CD4-positive, alpha-beta T cell treated with Interleukin-10 for 1 hour (primary cell): ENCODE measurements around the gene DENND1C.

ENCODE experiments used
- DNase-seq: peaks from one replicate; pipeline ENCODE4 v3.0.0-alpha.2; 2020

DENND1C gene

DNA sequence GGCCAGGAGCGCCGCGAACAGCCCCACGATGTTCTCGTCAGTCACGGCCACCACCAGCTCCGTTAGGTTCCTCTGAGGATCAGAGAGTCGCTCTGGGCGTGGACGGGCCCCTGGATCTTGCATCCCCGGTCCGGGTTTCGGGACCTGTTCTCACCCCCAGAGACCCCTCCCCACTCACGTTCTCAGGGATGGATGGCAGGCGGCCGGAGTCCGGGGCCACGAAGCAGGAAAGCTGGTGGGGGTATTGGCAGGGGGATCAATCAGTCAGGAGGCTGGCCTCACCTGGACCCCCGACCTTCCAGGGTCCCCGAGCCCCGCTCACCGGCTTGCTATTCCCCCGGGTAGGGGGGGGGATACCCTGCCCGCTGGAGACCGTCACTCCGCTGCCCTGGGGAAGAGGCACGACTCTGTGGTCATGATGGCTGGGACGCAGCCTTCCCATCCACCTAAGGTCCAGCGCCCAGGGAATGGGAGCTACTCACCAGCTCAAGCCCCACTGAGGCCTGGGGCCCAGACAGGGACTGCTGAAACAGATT lies 4.6 kb downstream of the DENND1C start:
- DNase-seq: no peak

DNA sequence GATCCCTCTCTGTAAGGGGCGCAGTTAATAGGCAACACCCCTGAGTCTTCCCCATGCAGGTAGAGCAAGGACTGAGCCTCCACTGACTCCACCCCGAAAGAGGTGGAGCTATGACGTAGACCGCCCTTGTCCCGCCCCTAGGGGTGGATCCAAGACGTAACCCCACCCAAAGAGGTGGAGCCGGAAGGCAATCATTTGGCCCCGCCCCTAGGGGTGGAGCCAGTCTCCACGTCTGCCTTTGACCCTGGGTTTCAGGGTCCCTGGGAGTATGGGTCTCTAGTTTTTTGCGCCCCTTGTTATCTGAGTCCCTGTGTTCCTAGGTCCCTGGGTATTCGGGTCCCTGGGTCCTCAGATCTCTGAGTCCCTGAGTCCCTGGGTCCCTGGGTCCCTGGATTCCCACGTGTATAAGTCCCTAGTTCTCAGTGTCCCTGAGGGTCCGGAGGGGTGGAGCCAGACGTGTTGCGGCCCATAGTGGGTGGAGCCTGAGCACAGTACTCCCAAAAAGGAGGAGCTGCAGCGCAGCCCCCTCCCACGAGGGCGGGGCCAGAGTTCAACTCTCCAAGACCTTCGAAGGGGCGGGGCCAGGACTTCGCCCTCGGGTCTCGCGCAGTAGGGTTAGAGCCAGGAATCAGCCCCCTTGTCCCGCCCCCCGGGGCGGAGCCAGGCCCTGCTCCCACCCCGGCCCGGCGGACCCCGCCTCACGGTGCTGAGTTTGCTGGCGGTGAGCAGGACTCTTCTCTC lies 5.3 kb downstream of the DENND1C start:
- peak; percentile 73 for DNase-seq

DNA sequence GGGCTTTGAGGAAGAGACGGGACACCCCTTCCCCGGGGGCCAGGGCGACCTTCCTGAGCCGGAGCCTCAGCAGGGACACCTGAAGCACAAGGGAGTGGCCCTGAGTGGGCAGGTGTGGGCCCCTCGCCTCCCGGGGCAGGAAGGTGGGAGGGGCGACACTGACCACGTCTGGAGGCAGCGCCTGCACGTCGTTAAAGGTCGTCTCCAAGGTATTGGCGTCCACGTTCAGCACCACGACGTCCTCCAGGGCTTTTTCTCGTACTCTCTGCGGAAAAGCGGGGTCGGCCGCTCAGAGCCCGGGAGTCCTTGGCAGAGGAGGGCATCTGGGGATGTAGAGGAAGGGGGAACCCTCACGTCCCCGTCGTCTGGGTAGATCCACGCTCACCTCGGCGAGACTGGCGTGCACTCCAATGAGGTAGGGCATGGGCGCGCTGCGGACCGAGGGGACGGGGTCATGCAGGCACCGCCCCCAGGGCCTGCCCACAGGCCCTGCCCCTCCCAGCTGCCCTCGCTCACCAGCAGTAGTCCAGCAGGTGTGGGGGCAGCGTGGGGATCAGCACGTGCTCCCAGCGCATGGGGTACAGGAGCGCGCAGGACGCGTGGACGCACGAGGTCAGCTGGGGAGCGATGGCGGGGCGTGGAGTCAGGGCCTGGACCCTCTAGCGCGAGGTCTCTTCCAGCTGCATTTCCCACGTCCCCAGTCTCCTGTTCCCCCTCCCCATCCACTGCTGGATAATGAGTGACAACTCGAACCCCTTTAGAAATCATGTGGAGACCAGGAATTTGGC lies 6.1 kb downstream of the DENND1C start:
- no peak for DNase-seq

DNA sequence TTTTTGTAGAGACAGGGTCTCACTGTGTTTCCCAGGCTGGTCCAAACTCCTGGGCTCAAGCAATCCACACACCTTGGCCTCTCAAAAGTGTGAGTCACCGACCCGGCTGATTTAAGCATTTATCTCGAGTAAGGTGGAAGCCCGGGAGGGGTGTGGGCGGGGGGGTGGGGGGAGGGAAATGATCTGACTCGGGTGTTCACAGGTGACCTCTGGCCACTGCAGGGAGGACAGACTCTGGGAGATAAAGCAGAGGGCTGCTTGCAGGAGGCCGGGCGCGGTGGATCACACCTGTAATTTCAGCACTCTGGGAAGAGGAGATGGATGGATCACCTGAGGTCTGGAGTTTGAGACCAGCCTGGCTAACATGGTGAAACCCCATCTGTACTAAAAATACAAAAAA lies 7.9 kb downstream of the DENND1C start:
- DNase-seq: no peak

DNA sequence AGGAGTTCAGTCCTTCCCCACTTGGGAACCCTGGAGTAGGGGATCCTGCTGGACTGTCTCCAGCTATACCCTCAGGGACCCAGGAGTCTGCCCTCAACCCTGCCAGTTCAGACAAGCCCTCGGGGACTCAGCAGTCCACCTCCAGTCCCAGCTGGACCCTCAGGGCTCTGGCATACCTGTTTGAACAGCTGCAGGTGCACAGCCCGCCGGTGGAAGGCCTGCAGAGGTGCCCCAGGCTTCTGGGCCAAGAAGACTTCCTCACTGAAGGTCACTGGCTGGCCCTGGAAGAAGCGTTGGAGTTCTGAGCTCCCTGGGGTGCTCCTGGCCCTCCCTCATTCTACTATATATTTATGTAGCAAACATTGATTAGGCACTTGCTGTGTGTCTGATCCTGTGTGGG lies 8.9 kb downstream of the DENND1C start:
- DNase-seq: no peak

DNA sequence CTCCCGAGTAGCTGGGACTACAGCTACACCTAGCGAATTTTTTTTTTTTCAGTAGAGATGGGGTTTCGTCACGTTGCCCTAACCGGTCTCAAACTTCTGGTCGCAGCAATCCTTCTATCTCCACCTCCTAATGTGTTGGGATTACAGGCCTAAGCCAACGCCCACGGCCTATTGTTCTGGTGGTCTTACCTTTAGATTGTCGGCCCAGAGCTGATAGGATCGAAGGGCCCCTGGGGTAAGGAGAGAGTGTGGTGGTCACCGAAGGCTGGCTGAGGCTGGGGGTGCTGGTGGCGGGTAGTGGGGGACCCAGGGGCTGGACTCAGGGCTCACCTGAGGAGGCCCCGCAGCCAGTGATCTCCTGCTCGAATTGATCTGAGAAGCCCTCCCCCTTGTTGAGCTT lies 10.5 kb downstream of the DENND1C start:
- no peak for DNase-seq

DNA sequence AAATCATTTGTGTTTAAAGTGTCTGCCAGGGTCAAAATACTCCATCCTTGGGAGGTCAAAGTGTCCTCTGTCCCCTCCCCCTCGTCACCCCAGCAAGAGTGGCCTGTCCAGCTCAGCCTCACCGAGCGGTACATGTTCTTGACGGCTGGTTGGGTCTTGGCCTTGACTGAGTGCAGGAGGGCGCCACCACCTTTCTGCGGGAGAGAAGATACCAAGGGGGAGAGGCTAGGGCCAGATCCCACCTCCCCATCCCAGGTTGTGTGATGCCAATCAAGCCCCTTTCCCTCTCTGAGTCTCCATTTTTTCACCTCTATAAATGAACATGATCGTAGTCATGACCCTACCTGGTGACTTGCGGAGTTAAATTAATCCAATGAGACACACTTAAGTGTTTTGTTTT lies 11.4 kb downstream of the DENND1C start:
- no peak for DNase-seq

DNA sequence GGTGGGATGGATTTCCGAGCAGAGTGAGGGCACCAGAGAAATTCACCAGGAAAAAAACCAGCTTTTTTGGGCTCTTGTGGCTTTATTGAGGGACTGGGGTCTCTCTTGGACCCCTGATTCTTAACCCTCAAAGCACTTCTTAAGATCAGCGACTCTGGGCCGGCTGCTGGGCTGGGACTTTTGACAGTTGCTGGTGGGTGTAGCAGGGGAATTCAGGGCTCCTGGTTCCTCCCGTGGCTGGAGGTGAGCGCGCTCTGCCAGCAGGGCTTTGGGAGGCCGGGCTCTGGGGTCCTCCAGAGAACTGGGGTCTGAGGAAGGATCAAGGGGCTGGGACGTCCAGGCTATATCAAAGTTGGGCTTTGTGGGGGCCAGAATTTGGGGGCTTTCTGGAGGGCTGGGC lies 14.2 kb downstream of the DENND1C start:
- no peak for DNase-seq

DNA sequence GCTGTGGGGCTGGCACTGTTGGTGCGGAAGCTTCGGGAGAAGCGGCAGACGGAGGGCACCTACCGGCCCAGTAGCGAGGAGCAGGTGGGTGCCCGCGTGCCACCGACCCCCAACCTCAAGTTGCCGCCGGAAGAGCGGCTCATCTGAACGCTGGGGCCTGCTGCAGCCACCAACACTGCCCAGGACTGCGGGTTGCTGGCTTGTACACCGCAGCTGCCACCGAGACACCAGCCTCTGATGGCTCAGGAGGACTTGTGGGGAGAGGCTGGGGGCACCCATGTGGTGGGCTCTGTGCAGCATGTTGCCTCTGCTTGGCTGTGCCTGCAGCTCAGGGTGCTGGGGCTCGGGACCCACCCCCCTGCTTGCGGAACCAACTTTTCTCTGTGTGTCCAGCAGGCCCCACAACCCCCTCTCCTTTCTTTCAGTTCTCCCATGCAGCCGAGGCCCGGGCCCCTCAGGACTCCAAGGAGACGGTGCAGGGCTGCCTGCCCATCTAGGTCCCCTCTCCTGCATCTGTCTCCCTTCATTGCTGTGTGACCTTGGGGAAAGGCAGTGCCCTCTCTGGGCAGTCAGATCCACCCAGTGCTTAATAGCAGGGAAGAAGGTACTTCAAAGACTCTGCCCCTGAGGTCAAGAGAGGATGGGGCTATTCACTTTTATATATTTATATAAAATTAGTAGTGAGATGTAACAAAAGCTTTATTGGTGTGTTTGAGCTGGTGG lies 14.9 kb downstream of the DENND1C start:
- no peak for DNase-seq

DNA sequence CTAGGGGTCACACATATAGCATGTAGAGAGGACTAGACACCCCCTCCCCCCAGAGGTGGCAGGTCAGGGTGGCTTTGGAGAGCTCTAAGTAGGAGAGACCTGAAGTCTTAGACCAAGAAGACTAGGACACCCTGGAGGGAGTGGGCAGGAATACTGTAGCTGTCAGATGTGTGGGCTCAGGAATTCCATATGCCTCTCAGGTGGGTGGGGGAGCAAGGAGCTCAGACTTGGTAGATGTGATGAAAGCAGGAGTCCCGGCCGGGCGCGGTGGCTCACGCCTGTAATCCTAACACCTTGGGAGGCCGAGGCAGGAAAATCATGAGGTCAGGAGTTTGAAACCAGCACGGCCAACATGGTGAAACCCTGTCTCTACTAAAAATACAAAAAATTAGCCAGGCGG lies 15.9 kb downstream of the DENND1C start:
- DNase-seq: no peak

DNA sequence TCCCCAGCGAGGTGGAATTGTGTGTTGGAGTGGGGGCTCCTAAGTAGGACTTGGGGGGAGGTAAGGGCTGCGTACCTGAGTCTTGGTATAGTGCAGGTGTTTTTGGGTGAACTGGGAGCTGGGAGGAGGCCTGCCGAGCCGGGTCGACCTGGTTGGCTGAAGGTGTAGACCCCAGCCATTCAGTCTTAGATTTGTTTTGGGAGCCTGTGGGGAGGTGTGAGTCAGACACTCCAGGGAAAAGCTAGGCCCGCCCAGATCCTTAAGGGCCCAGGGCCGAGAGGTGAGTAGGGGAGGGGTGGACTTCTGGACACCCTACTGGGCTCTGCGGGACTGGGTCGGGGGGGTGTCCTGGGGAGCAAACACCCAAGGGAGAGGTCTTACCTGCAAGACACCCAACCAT lies 16.6 kb downstream of the DENND1C start:
- no peak for DNase-seq

DNA sequence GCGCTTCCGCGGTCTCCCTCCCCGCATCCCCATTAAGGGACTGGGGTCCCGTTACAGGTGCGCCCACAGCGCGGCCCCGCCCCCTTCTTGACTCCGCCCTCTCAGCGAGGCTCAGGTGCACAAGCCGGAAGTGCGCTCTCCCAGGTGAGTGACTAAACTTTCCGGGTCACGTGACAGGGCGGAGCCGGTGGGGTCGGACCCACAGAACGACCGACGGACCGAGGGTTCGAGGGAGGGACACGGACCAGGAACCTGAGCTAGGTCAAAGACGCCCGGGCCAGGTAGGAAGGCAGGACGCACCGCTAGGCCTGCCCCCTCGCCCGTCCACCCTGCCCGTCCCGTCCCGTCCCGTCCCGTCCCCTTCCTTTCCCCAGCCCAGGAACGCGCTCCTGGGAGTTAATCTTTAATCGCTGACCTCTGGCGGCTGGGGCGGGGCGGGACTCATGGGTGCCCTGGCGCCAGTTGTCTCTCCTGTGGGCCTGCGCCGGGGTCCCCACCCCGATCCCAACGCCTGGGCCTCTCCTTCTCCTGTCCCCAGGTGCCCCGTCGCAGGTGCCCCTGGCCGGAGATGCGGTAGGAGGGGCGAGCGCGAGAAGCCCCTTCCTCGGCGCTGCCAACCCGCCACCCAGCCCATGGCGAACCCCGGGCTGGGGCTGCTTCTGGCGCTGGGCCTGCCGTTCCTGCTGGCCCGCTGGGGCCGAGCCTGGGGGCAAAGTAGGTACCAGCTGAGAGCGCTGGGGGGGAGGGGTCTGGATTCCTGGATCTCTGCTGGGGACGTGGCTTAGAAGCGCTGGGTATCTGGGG lies 17.3 kb downstream of the DENND1C start, which contains the start of gene CRB3:
Gene CRB3, plus strand, starts transcription at position 202 of the 804 bp plus-strand sequence. Its CDS starts 431 bp downstream, at position 633.
- peak; percentile 69 for DNase-seq

DNA sequence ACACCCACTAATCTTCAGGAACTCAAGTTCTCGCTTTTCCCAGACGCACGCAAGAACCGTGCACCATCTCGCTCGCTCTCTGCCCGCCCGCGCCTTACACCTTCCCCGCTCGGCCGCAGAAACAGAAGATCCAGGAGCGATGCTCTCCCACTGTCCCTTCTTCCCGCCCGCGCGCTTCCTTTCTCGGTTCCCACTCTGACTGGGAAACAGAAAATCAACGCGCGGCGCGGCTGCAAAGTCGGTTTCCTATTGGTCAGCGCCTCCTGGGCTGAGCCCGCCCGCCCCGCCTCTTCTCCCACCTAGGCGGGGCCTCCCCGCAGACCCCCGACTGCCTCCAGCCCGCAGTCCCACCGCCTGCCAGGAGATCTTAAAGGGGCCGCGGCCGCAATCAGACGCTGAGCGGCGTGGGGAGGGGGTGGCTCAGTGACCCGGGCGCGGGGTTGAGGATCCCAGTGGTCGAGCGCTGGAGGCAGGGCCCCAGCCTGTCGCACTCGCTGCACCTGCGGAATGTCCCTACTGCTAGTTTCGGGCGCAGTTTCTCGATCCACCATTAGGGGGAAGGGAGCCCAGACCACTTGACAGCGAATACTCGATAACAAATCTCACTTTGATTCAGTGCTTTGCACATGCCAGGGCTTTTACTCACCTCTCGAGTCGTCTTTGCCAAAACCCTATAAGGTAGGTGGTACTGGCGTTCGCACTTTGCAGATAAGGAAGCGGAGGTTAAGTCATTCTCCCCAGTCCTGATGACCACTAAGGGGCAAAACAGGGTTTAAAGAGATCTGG lies 21.3 kb downstream of the DENND1C start:
- peak; percentile 98 for DNase-seq

DNA sequence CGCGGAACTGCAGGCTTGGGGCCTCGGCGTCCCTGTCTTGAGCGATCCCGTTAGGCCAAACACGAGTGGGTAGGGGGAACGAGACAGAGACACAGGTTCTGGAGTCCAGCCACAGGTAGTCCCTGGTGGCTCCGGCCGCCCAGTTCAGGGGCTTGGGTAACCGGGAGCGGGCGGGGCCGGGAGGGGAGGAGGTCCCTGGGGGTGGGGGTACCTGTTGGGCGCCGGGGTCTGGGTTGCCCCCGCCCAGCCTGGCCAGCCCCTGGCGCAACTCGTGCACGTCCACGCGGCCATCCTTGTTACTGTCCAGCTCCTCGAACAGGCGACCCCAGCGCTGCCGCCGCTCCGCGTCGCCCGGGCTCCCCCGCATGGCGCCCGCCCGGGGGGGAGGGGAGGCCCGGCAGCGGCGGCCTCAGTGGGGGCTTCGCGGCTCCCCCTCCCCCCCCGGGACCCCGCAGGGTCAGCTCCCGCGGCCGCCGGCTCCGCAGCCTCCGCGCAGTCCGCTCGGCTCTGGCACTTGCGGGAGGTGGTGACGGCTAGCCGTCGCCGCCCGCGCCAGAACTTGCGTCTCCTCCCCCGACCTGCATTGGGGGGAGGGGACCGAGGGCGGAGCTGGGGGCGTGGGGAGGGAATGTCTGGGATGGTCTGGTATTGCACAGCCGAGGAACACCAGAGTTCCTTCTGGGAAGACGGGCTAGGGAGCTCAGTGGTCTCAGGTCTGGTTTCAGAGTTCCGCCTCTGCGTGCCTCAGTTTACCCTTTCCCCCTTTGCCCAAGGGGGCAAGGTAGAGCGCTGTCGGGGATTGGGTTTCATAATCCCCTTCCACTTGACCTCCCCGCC lies 22.1 kb downstream of the DENND1C start, which contains the start of gene SLC25A23:
Gene SLC25A23, minus strand, starts transcription at position 531 of the 837 bp plus-strand sequence. Its CDS starts 164 bp downstream, at position 367.
- peak; percentile 70 for DNase-seq

DNA sequence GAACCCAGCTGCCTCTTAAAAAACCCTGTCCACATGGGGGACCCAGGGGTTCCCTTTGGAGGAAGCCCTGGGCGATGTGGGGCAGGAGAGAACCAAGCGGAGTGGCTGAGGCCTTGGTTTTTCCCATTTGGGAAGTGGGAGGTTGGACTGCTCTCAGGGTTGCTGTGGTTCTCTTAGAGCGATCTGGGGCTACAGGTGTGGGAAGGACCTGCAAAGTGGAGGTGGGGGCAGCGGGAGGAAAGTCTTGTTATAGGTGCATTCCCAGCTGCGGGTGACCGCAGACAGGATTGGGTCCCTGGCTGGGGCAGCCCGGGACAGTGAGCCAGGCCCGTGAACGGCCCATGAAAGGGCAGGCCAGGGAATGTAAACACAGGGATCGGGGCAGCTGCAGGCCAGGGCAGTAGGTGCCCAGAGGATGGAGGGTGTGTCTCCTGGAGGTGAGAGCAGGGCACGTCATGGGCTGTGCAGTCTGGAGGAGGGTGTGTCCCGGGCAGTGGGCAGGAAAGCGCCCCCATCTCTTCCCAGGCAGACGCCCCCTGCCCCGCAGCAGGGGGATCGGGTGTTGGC lies 22.8 kb downstream of the DENND1C start:
- DNase-seq: no peak

DNA sequence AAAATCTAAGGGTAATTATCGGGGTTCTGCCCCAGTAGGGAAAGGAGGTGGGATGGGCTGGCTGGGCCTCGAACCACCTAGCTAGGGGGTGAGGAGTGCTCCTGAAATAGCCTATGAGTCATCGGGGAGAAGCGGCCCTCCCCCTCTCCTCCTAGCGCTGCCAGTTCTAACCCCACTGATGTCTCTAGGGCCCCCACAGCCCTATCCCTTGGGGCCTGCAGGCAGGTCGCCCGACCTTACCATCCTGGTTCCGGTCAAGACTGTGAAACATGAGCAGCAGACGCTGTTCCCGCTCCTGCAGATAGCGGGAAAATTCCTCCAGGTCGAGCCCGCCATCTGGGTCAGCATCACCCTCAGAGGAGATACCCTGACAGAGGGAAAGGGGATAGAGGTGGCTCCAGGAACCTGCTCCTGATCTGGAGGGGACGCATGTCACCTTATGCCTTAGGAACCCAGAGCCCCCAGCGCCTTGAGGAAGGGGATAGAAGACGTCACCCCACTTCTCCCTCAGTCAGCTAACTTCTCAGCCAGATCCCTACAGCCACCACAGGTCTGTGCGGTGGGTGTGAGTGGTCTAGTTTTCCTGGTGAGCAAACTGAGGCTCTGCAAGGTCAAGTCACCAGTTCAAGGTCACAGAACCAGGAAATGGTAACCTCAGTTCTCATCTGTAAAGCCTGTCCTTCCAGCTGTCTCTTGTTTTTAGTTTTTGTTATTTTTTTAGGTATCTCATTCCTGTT lies 23.5 kb downstream of the DENND1C start:
- DNase-seq: no peak

DNA sequence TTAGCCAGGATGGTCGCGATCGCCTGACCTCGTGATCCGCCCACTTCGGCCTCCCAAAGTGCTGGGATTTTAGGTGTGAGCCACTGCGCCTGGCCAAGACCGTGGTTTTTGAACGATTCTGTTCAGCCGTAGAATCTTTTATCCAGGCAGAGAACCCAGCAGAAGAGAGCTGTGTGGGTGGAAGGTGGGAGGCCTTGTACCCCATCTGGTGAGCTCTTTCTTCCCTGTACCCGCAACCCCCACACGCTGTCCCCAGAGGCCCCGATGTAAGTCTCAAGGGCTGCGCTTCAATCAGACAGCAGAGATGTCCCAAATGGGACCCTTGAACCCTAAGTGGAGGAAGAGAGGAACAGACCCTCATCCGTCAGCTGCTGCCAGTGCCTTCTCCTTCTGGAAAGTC lies 25.7 kb downstream of the DENND1C start:
- DNase-seq: no peak

DNA sequence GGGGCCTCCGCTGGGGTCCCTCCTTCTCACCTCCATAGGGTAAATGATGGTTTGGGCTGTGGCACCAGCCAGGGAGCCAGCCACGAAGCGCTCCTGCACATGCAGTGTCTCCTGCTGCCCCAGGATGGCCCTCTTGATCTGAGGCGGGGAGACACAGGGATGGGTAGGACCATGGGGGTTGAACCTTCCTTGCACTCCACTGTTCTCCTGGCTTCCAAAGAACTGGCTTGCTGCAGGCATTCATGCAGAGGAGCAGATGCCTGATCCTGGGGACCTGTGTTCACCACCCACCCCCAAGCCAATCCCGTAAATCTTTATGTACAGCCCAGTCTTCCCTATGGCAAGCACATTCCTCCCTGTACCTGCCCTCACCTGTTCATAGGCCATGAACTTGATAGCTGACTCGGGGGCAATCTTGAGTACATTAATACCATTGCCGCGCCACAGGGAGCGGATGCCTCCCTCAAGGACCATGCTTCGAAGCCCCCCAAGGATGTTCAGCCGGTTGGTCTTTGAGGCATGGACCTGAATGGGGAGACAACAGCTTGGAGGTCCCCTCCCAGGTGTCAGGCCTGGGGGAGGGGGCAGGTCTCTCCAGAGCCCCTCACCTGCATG lies 27.5 kb downstream of the DENND1C start:
- DNase-seq: no peak

DNA sequence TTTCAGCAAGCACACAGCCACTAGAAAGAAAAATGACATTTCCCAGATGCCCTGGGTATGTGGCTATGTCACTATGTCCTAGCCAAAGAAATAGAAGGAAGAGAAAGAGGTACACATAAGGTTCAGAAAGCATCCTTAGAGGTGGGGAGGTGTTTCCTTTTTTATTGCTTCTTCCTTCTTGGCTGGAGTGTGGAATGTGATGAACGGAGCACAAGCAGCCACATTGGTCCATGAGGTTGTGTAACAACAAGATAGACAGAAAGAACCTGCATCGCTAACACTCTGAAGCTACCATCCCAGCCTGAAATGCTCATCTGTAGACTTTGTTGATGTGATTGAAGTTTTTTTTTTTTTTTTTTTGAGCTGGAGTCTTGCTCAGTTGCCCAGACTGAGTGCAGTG lies 28.7 kb downstream of the DENND1C start:
- no peak for DNase-seq
